ENCODE results near the gene QRICH1. TPM values are rescaled to one million over a fixed set of nuclear protein-coding genes. Genes with fewer than 3 reads are reported as not detected.
A peak's percentile ranks its signal among the peaks of the same experiment; 100 is the strongest.
"Not testable (repeated sequence)": the region's sequence is repeated elsewhere in the genome, so short reads cannot be mapped to it uniquely, and the experiment has no call there.

The QRICH1 gene
- total RNA-seq, 4 donors from 2014 or later = 66.2 to 93.9 (median 82.6) TPM

DNA sequence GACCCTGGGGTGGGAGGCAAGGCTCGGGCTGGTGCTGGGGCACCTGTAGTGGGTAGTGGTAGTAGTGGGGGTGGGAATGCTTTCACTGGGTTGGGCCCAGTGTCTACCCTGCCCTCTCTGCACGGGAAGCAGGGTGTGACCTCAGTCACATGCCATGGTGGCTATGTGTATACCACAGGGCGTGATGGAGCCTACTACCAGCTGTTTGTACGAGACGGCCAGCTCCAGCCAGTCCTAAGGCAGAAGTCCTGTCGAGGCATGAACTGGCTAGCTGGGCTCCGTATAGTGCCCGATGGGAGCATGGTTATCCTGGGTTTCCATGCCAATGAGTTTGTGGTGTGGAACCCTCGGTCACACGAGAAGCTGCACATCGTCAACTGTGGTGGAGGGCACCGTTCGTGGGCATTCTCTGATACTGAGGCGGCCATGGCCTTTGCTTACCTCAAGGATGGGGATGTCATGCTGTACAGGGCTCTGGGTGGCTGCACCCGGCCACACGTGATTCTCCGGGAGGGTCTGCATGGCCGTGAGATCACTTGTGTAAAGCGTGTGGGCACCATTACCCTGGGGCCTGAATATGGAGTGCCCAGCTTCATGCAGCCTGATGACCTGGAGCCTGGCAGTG, 80.6 kb downstream of the QRICH1 start:
- Histone ChIP-seq H3K27me3 (no peaks in the 10 kb centered on the region), H3K27ac (no peak overlapping the region), H3K36me3 (peaks cover 0 to 60% (median 7%) of the 10 kb centered on the region in 3 donors), H3K4me3 (no peak overlapping the region), H3K4me1 (peaks cover 0 to 34% (median 10%) of the 10 kb centered on the region in 4 donors), H3K9me3 (no peaks in the 10 kb centered on the region)
- no peak for DNase-seq (ENCODE audit: low spot score in 2 of 2)
- 74 to 76% methylated on average over 14 to 17 of the region's 19 CpGs for WGBS, 2 donors
- TF ChIP-seq POLR2A (IDR thresholded peaks at IDR 0.05) (no peak), EP300 (IDR thresholded peaks at IDR 0.05) (no peak)
- TF ChIP-seq, protein P1, sequence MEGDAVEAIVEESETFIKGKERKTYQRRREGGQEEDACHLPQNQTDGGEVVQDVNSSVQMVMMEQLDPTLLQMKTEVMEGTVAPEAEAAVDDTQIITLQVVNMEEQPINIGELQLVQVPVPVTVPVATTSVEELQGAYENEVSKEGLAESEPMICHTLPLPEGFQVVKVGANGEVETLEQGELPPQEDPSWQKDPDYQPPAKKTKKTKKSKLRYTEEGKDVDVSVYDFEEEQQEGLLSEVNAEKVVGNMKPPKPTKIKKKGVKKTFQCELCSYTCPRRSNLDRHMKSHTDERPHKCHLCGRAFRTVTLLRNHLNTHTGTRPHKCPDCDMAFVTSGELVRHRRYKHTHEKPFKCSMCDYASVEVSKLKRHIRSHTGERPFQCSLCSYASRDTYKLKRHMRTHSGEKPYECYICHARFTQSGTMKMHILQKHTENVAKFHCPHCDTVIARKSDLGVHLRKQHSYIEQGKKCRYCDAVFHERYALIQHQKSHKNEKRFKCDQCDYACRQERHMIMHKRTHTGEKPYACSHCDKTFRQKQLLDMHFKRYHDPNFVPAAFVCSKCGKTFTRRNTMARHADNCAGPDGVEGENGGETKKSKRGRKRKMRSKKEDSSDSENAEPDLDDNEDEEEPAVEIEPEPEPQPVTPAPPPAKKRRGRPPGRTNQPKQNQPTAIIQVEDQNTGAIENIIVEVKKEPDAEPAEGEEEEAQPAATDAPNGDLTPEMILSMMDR (IDR thresholded peaks at IDR 0.05) = no peak

DNA sequence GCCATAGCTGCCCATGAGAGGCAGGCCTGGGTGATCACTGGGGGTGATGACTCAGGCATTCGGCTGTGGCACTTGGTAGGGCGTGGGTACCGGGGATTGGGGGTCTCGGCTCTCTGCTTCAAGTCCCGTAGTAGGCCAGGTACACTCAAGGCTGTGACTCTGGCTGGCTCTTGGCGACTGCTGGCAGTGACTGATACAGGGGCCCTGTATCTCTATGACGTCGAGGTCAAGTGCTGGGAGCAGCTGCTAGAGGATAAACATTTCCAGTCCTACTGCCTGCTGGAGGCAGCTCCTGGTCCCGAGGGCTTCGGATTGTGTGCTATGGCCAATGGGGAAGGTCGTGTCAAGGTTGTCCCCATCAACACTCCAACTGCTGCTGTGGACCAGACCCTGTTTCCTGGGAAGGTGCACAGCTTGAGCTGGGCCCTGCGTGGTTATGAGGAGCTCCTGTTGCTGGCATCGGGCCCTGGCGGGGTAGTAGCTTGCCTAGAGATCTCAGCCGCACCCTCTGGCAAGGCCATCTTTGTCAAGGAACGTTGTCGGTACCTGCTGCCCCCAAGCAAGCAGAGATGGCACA, 81.3 kb downstream of the QRICH1 start:
- Histone ChIP-seq H3K36me3 (peaks cover 0 to 60% (median 7%) of the 10 kb centered on the region in 3 donors), H3K4me3 (no peak overlapping the region), H3K9me3 (no peaks in the 10 kb centered on the region), H3K27me3 (no peaks in the 10 kb centered on the region), H3K4me1 (peaks cover 0 to 34% (median 10%) of the 10 kb centered on the region in 4 donors), H3K27ac (no peak overlapping the region)
- no peak for DNase-seq (ENCODE audit: low spot score in 2 of 2)
- no peak for TF ChIP-seq POLR2A (IDR thresholded peaks at IDR 0.05)
- TF ChIP-seq, protein P1 (IDR thresholded peaks at IDR 0.05) = no peak
- no peak for TF ChIP-seq EP300 (IDR thresholded peaks at IDR 0.05)
- 77 to 84% methylated on average over 12 to 14 of the region's 17 CpGs for WGBS, 2 donors

DNA sequence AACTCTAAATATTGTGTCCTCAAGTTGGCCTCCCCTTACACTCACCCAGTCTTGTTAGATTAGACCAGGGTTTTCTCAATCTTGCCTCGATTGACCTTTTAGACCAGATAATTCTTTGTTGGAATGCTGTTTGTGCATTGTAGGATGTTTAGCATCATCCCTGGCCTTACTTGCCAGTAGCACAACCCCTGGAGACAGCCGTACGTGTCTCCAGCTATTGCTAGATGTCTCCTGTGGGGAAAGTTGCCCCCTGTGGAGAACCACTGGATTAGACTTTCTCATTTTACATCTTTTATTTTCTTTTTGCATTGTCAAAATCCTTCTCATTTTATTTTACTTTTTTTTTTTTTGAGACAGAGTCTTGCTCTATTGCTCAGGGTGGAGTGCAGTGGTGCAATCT, 84.5 kb downstream of the QRICH1 start:
- TF ChIP-seq, protein P1 (IDR thresholded peaks at IDR 0.05) = no peak
- TF ChIP-seq EP300 (IDR thresholded peaks at IDR 0.05) (no peak), POLR2A (IDR thresholded peaks at IDR 0.05) (no peak)
- peaks cover 0 to 39% (median 11%) of the 10 kb centered on the region in 4 donors for H3K4me1 ChIP-seq
- H3K27ac ChIP-seq = no peak overlapping the region
- H3K27me3 ChIP-seq = no peaks in the 10 kb centered on the region
- peaks cover 0 to 37% (median 0%) of the 10 kb centered on the region in 3 donors for H3K36me3 ChIP-seq
- no peak for DNase-seq (ENCODE audit: low spot score in 2 of 2)
- no peaks in the 10 kb centered on the region for H3K9me3 ChIP-seq
- WGBS, 2 donors = 75 to 79% methylated on average over 3 of the region's 3 CpGs
- no peak overlapping the region for H3K4me3 ChIP-seq

DNA sequence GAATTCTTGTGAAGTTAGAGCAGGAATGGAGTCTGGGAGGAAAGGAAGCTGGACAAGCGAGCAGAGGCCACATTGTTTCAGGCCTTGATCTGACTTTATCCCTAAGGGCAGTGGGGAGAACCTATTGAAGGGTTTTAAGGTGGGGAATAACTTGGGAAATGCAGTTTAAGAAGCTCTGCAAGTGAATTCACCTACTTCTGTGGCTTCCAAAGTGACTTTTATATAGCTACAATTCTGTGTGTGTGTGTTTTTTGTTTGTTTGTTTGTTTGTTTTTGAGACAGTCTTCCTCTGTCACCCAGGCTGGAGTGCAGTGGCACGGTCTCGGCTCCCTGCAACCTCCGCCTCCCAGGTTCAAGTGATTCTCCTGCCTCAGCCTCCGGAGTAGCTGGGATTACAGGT, 85.2 kb downstream of the QRICH1 start:
- Histone ChIP-seq H3K36me3 (peaks cover 0 to 35% (median 0%) of the 10 kb centered on the region in 3 donors), H3K27ac (peak overlapping the region in 3 of 4 donors; percentile 97 to 98 (median 98)), H3K4me1 (peaks cover 0 to 39% (median 11%) of the 10 kb centered on the region in 4 donors), H3K4me3 (peak overlapping the region in 1 of 4 donors; percentile 80)
- not testable (repeated sequence) for H3K27me3 ChIP-seq; DNase-seq (ENCODE audit: low spot score in 2 of 2); H3K9me3 ChIP-seq
- 79 to 88% methylated on average over 5 of the region's 5 CpGs for WGBS, 2 donors

DNA sequence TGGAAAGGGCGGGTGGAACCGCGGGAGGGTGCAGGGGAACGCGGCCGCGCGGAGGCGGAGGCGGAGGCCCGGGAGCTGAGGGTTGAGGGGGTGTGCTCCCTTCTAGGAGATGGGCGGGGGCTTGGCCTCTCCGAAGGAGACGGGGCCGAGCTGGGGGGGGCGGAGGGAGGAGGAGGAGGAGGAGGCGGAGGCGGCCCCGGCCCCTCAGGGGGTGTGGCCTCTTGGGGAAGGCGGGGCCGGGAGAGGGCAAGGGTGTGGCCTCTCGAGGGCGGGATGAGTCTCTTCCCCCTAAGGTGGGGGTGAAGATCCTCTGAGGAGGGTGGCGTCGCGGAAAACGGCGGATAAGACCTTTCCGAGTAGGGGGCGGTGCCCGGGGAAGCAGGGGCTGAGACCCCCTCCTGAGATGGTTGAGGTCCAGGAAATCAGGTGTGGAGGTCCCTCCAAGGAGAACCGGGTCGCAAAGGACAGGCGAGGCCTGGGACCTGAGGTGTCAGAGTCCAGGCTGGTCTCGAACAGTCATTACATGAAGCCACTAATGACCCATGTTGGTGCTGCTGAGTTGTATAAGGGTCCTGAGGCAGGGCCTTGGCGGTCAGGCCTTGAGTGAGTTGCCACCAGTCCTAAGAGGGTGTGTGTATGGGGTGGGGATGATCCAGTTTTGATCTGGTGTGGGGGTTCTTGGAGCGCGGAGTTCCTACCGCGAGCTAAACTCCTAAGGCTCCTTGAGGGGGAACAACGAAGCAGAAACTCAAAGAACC, 85.9 kb downstream of the QRICH1 start:
- TF ChIP-seq EP300 (IDR thresholded peaks at IDR 0.05) (no peak), POLR2A (IDR thresholded peaks at IDR 0.05) (no peak)
- TF ChIP-seq, protein P1 (IDR thresholded peaks at IDR 0.05) = no peak
- Histone ChIP-seq H3K4me3 (peak overlapping the region; percentile 80 to 98 (median 87)), H3K27me3 (no peaks in the 10 kb centered on the region), H3K9me3 (no peaks in the 10 kb centered on the region), H3K4me1 (peaks cover 0 to 34% (median 11%) of the 10 kb centered on the region in 4 donors), H3K36me3 (peaks cover 0 to 33% (median 0%) of the 10 kb centered on the region in 3 donors), H3K27ac (peak overlapping the region; percentile 97 to 99 (median 98))
- 12 to 13% methylated on average over 36 to 40 of the region's 41 CpGs for WGBS, 2 donors
- peak; percentile 77 for DNase-seq (ENCODE audit: low spot score in 2 of 2)
